Glutamatergic neuron (in vitro differentiated cells): ENCODE results near the gene SLIT3. TPM values are rescaled to one million over a fixed set of nuclear protein-coding genes. Genes with fewer than 3 reads are reported as not detected.

Experiments used
- DNase-seq: peaks from one replicate; pipeline ENCODE4 v3.0.0; 2022
- H3K27ac Mint-ChIP-seq: one replicate; pipeline ENCODE4 v1.8.0; 2020; ENCODE audit warnings: mild to moderate bottlenecking, mixed read lengths, inconsistent platforms; ENCODE audit not compliant: unreplicated experiment
- H3K27me3 Mint-ChIP-seq: one replicate; pipeline ENCODE4 v1.8.0; 2020; ENCODE audit warnings: mild to moderate bottlenecking, moderate library complexity, mixed read lengths, inconsistent platforms; ENCODE audit not compliant: unreplicated experiment
- H3K36me3 Mint-ChIP-seq: one replicate; pipeline ENCODE4 v1.8.0; 2020; ENCODE audit warnings: mild to moderate bottlenecking, mixed read lengths, inconsistent platforms; ENCODE audit not compliant: unreplicated experiment
- H3K4me1 Mint-ChIP-seq: one replicate; pipeline ENCODE4 v1.8.0; 2020; ENCODE audit warnings: mild to moderate bottlenecking, low read depth, mixed read lengths, inconsistent platforms; ENCODE audit not compliant: unreplicated experiment
- H3K4me3 Mint-ChIP-seq: one replicate; pipeline ENCODE4 v1.8.0; 2020; ENCODE audit warnings: mild to moderate bottlenecking, mixed read lengths, inconsistent platforms; ENCODE audit not compliant: unreplicated experiment
- H3K9me3 Mint-ChIP-seq: one replicate; pipeline ENCODE4 v1.8.0; 2020; ENCODE audit warnings: mild to moderate bottlenecking, moderate library complexity, mixed read lengths, inconsistent platforms; ENCODE audit not compliant: unreplicated experiment
- CTCF ChIP-seq: fragments of 200-600 bp; sonication (generic); IDR thresholded peaks from one replicate; pipeline ENCODE4 v1.5.0; 2021; ENCODE audit not compliant: partially characterized antibody, unreplicated experiment
- total RNA-seq: library from RNA; stranded (reverse); fragmentation: NEBNext Ultra II Directional; extraction: Animal tissue kit (Norgen Biotek cat#: 25700); gene quantifications from one replicate; pipeline ENCODE4 v1.2.1, GENCODE V29; 2021; ENCODE audit not compliant: unreplicated experiment

SLIT3 gene
- total RNA-seq, 1 donor from 2014 or later = 11.5 TPM

DNA sequence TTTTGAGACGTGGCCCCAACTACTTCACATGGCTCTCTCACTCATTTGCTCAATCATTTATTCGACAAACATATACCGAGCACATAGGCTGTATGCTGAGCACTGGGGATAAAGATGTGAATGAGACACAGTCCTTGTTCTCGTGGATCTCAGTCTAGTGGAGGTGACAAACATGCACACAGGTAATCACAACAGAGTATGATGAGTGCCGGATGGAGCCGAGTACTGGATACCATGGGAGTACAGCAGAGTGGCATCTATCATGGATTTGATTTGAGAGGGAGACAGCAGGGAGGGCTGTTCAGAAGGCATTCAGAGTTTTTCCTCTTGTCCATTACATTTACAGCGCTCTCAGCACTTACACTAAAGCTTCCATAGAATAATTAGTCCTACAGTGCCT lies 259.8 kb downstream of the SLIT3 start:
- no peaks in the 10 kb centered on the region for H3K4me1 Mint-ChIP-seq
- DNase-seq = no peak
- H3K9me3 Mint-ChIP-seq = no peaks in the 10 kb centered on the region
- H3K4me3 Mint-ChIP-seq = no peak overlapping the region
- no peaks in the 10 kb centered on the region for H3K27me3 Mint-ChIP-seq
- no peak for TF ChIP-seq CTCF
- H3K36me3 Mint-ChIP-seq = no peaks in the 10 kb centered on the region
- no peak overlapping the region for H3K27ac Mint-ChIP-seq

GRCh38 chr5:169039592-169039991 lies 261.3 kb downstream of the SLIT3 start:
- H3K4me3 Mint-ChIP-seq = no peak overlapping the region
- H3K4me1 Mint-ChIP-seq = no peaks in the 10 kb centered on the region
- no peak for DNase-seq
- H3K27ac Mint-ChIP-seq = no peak overlapping the region
- no peak for TF ChIP-seq CTCF
- no peaks in the 10 kb centered on the region for H3K36me3 Mint-ChIP-seq
- no peaks in the 10 kb centered on the region for H3K27me3 Mint-ChIP-seq
- no peaks in the 10 kb centered on the region for H3K9me3 Mint-ChIP-seq

GRCh38 chr5:169037466-169037865 lies 263.5 kb downstream of the SLIT3 start:
- Mint-ChIP-seq H3K9me3 (no peaks in the 10 kb centered on the region), H3K36me3 (no peaks in the 10 kb centered on the region), H3K27ac (no peak overlapping the region), H3K4me1 (no peaks in the 10 kb centered on the region), H3K4me3 (no peak overlapping the region), H3K27me3 (no peaks in the 10 kb centered on the region)
- no peak for TF ChIP-seq CTCF
- DNase-seq = no peak

DNA sequence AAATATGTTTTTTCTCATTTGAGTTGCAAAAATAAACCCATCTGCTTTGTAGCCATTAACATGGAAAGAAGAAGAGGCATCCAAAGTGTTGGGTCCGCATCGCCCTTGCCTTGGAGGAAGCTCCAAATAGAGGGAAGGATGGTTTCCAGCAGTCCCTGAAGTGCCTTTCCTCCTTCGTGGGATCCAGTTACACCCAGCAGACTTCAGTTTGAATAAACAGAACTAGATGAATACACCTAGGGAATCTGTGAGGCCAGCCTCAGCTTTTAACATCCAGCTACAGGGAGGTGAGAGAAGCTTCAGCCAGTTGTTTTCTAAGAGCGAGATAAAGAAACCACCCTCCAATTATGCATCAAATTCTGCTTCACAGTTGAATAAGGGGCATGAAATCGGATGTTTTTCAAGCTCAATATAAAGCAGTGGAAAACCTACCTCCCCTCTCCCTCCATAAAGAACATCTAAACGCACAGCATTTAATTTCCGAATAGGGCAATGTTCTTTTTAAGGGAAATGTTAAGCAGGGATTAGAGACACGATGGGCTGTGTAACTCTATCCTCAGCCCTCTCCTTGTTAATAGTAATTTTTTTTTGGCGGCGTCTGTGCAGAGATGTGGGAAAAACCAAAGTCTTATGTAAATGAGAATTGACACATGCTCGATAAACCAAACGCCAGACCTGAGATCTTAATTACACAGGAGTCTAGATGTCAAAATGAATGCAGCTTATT lies 264.7 kb downstream of the SLIT3 start:
- H3K9me3 Mint-ChIP-seq = no peaks in the 10 kb centered on the region
- no peaks in the 10 kb centered on the region for H3K36me3 Mint-ChIP-seq
- H3K27me3 Mint-ChIP-seq = no peaks in the 10 kb centered on the region
- no peak overlapping the region for H3K27ac Mint-ChIP-seq
- DNase-seq = no peak
- no peaks in the 10 kb centered on the region for H3K4me1 Mint-ChIP-seq
- H3K4me3 Mint-ChIP-seq = no peak overlapping the region
- TF ChIP-seq CTCF = no peak

- H3K4me1 Mint-ChIP-seq = no peaks in the 10 kb centered on the region
- no peak overlapping the region for H3K27ac Mint-ChIP-seq
- H3K9me3 Mint-ChIP-seq = no peaks in the 10 kb centered on the region
- H3K4me3 Mint-ChIP-seq = no peak overlapping the region
- no peaks in the 10 kb centered on the region for H3K36me3 Mint-ChIP-seq
- TF ChIP-seq CTCF = no peak
- no peaks in the 10 kb centered on the region for H3K27me3 Mint-ChIP-seq
- DNase-seq = no peak
Observed at GRCh38 chr5:169029661-169030274, 271.2 kb downstream of the SLIT3 start.
